Dedifferentiated amniotic fluid mesenchymal stem cell (primary cell): ENCODE results near the gene RPN1.
A peak's percentile ranks its signal among the peaks of the same experiment; 100 is the strongest.
"Not testable (repeated sequence)": the region's sequence is repeated elsewhere in the genome, so short reads cannot be mapped to it uniquely, and the experiment has no call there.

Source experiments
- DNase-seq: peaks from one replicate; pipeline ENCODE4 v3.0.0-alpha.2; 2016; ENCODE audit errors: extremely low spot score

The RPN1 gene

DNA sequence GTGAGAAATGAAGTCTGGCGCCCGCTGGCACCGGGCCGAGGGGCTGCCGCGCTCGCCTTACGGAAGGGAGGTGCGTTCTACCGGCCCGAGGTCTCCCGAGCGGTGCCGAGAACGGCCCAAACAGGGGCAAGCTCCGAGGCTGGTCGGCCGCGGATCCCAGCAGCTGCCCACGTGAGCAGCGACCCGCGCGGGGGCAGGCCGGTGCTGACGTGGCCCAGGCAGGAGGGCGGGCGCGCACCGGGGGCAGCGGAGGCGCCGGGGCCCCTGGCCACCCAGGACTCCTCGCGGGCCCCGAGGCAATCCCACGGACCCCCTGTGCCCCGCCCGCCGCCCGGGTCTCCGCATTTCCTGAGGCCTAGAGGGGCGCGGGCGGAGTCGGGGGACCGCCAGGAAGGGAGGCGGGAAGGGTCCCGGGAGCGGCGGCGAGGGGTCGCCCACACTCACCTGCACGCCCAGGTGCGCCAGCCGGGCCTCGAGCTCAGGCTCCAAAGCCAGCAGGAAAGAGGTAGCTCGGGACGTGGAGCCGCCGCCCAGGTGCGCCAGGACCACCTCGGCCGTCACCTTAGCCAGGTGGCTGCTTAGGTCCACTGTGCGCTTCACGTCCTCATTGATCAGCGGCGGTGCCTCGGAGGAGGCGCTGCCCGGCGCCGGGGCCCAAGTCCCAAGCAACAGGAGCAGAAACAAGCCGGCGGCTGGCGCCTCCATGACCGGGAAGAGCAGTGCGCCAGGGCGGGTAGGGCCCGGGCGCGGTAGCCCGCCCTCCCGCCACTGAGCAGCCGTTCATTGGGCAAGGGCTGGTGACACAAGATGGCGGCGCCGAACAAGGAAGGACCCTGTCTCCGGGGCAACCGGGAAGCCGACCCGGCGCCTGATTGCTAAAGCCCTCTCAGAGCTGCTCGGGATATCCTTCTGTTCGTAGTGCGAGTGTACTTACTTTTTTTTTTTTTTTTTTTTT lies at the start of gene RPN1:
RPN1 (minus strand) TSS at position 723 of the 955 bp plus-strand sequence; CDS start at position 705, 18 bp downstream.
- DNase-seq, result peak; percentile 94

DNA sequence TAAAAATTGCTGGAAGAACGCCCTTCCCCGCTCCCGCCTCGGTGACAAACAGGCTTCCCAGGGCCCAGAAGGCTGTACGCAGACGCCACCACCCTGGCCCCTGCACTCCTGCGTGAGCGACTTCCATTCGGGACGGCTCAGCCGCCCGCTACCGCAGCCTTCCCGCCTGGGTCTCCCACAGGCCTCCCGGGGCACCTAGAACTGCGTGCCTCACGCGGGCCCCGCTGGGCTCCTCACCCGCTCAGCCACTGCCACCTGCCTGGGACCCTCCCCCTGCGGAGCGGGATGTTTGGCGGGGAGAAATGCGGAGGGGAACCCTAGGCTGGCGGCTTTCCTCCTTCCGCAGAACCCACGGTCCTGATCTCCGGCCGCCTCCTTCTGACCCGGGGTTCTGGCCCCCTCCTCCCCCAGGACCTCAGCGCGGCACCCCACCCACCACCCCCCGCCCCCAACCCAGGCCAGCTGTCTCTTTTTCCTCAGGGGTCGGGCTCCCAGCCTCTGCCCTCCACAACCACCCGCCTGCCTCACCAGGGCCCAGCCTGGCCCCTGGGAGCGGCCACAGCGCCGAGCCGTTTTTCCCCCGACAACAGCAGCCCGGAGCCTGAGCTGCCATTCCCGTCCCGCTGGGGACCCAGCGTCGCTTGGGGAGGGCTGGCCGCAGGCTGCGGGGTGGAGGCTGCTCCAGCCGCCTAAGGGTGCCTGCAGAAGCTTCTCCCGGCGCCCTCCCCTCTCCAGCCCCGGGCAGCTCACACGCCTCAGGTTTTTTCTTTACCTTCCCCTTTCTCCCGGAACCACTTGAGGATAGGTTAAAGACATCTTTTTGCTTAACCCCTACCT lies 47.8 kb upstream of the RPN1 start:
- no peak for DNase-seq

DNA sequence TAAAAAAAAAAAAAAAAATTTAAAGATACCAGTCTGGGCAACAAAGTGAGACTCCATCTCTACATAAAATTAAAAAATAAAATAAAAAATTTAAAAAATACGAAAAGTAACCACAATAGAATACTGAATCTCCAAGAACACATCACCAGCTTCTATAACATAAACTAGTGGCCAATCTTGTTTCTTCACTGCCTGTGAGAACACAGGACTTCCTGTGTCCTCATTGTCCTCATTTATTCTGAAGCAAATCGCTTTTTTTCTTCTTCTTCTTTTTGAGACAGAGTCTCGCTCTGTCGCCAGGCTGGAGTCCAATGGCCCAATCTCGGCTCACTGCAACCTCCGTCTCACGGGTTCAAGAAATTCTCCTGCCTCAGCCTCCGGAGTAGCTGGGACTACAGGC lies 46.7 kb upstream of the RPN1 start:
- no peak for DNase-seq

DNA sequence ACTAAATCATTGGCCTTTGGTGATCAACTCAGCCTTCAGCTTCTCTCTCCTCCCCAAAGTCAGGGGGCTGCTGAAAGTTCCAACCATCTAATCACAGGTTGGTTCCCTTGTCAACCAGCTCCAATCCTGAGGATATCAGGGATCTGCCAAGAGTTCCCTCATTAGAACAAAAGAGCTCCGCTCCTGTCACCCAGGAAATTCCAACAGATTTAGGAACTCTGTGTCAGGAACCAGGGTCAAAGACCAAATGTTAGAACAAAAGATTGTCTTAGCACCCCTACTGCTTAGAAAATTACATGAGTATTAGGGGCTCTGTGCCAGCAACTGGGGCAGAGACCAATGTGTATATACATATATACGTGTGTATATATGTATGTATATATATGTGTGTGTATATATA lies 43.1 kb upstream of the RPN1 start:
- no peak for DNase-seq

DNA sequence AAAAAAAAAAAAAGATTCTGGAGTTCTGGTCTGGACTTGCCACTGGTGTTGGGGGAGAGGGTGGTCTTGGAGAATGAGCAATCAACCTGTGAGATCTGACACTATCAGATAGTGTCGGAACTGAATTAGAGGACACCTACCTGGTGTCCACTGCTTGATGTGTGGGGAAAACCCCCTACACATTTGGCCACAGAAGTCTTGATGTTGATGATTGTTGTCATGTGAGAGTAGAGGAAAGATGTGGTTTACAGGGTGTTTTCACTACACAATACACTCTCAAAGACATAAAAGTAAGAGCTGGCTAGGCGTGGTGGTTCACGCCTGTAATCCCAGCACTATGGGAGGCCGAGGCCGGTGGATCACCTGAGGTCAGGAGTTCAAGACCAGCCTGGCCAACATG lies 38.4 kb upstream of the RPN1 start:
- no peak for DNase-seq

DNA sequence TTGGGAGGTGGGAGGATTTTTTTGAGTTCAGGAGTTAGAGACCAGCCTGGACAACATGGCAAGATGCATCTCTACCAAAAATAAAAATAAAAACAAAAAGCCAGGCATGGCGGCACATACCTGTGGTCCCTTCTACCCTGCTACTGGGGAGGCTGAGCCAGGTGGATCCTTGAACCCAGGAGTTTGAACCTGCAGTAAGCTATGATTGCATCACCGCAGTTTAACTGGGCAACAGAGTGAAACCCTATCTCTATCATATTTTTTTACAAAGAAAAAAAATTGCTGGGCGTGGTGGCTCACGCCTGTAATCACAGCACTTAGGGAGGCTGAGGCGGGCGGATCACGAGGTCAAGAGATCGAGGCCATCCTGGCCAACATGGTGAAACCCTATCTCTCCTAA lies 35.8 kb upstream of the RPN1 start:
- DNase-seq, result no peak

DNA sequence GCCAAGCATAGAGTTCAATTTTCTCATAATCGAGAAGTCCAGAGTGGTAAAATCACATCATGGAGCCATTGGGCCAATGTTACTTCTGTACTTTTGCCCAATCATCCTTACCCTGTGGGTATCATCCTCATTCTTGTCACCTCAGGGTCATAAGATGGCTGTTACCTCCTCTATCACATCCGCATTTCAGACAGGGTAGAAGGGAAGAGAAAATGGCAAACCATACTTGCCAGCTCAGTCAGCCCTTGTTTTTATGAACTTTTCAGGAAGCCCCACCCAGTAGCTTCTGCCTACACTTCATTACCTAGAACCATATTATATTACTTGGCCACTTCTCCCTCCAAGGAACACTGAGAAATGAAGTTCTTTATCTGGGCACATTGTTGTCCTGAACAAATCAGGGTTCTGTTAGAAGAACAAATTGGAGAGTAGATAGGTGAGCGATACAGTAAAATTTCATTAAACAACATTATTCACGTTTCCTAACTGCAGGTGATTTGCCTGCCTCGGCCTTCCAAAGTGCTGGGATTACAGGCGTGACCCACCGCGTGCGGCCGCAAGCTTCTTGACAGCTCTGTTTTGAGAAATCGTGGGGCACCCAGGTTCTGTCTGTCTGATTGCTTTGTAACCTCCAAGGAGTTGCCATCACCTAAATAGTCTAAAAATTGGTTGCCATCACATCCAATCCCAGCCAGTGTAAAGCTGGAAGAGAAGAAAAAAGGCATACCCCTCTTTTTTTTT lies 34.5 kb upstream of the RPN1 start:
- DNase-seq, result no peak

DNA sequence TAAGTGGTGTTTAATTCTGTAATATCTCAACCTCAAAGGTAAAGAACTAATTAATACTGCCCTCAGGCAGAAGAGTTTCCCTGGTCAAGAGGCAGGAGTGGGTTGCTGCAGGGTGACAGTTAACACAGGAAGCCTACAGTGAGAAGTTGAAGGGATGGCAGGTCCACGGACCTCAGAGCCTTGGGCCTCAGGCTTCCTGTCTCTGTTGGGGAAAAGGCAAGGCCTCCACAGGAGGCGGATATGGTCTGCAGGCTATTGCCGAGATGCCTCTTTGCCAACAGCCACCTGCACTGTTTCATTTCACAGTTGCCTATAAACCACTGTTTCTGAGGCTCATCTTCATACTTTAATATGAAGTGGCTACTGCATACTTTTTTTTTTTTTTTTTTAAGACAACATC lies 33.3 kb upstream of the RPN1 start:
- no peak for DNase-seq

DNA sequence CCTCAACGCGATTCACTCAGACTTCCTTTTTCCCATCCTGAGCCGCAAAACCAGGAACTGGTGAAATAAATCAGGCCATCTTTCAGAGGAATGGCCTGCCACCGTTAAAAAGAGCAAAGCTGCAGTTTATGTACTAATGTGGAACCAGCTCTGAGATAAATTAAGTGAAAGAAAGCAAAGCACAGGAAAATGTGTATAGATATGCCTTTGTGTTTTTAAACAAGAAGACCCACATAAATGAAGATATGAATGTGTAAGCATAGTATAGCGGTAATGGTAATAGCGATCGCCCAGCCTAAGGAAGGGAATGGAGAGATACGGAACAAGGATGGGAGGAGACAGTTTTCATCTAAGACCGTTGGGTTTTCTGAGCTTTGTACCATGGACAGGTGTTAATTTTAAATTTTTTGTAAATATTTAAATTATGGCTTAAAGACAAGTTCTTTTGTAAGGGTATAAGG lies 30.8 kb upstream of the RPN1 start:
- no peak for DNase-seq

DNA sequence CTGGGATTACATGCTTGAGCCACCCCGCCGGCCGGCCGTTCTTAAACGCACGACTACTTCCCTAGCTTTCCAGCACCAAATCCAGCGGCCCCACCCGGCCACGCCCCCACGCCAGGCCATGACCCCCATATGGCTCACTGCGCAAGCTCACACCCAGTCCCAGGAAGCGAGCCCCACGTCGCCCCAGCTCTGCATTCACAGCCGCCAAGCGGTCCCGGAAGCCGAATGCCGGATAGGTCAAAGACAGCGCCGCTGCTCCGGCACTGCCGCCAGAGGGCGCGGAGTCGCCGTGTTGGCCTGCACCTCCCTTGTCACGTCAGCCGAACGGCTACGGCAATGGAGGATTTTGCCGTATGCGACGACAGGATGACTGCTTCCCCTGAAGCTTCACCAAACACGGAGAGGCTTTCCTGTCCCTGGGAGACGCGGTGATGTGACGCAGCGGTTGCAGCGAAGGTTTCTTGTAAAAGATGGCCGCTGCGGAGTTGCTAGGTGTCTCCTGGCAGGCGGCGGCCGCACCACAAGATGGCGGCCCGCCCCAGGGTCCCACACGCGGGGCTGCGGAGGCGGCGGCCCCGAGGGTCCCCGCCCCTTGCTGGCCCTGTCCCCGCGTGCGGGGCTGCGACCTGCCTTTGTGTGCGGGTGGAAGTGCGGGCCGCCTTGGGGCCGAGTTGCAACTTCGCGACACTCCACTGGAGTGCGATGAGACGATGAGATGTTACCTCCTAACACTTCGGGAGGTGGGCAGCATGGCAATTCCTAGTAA lies 30.2 kb upstream of the RPN1 start:
- peak; percentile 98 for DNase-seq

DNA sequence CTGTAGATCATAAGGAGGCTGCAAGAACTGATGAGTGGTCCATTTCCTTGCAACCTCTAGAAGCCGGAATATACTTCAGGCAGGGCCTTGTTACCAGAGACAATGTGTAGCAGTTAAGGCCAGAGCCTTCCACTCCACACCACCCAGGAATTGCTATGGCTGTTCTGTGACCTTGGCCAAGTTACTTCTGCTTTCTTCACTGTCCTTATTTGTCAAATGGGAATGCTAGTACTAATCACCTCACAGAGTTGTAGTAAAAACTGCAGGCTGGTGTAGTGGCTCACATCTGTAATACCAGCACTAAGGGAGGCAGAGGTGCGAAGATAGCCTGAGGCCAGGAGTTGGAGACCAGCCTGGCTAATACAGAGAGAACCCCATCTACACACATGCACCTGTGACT lies 28.7 kb upstream of the RPN1 start:
- DNase-seq, result no peak

DNA sequence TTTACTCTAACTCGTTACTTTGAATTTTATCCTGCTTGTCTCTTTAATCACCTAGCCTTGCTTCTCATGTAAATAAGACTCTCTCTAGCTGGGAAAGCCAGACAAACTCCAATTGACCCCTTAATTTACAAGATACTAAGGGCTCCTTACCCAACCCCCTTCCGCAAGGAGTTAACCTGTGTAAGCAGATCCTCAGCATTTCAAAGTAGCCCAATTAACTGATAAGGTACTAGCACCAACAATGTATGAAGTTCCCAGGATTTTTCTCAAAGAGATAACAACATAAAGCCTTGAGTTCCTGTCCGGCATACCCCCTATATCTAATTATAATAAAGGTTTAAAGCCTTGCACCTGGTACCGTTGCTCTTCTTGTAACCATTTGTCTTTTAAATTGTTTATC lies 25.2 kb upstream of the RPN1 start:
- DNase-seq, result not testable (repeated sequence)

DNA sequence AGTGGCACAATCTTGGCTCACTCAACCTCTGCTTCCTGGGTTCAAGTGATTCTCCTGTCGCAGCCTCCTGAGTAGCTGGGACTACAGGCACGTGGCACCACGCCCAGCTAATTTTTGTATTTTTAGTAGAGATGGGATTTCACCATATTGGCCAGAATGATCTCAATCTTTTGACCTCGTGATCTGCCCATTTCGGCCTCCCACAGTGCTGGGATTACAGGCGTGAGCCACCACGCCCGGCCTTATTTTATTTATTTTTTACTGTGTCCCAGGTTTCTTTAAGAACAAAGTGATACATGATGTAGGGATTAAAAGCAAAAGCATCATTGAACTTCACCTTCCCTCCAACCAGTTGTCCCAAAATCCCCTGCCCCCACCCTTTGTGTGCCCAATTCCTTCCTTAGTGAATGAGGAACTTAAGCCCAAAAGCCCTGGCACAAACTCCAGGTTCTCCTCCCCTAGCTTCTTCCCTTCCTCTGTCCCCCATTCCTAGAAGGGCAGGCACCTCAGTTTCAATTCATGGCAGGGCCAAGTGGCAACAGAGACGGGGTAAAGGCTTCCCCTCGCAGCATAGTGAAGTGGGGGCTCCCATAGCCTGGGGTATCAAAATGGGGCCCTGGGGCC lies 23.7 kb upstream of the RPN1 start:
- no peak for DNase-seq

DNA sequence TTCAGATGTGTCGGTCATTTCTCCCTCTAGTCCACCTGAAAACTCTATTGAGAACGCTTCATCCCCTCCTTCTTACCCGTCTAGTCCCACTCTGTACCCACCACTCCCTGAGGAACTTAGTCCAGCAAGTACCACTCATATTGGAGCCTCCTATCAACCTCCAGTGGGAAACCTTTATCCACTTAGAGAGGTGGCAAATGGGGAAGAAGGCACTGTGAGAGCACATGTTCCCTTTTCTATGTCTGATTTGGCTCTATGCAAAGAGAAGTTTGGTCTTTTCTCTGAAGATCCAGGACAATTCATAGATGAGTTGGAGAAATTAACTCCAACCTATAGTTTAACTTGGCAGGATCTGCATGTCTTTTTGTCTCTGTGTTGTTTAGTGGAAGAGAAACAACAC lies 17.0 kb upstream of the RPN1 start:
- no peak for DNase-seq

DNA sequence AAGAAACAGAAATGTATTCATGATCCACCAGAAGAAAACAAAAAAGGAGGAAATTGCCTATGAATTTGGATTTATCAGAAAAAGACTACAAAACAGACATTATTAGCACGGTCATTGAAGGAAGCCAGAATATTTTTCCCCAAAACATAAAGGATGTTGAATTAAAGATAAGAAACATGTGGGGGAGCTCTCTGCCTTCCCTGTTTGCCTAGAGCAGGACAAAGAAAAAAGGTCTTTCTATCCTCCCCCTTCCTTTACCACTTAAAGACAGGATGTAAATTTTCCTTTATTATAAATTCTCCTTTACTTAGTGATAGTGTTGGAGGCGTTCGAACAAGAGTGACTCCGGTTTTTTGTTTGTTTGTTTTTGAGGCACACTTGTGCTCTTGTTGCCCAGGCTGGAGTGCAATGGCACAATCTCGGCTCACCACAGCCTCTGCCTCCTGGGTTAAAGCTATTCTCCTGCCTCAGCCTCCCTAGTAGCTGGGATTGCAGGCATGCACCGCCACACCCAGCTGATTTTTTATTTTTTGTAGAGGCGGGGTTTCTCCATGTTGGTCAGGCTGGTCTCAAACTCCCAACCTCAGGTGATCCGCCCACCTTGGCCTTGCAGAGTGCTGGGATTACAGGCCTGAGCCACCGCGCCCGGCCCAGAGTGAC lies 14.9 kb upstream of the RPN1 start:
- no peak for DNase-seq

DNA sequence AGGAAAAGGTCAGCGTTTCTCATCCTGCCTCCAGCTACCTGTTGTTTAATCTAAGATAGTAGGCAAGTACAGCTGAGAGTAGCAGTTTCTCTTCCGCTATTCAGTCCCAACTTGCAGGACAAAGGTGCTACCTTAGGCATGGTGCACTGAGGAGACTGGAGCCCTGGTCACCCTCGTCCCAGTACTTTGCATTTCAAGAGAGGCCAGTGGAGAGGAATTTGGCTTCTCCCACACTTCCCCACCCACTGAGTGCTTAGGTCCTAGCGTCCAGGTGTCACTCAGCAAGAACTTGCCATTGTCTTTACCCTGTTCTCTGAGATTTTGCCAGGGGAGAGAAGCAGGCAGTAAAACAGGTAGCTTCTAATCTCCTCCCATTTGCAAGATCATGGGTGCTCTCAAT lies 12.5 kb upstream of the RPN1 start:
- no peak for DNase-seq

DNA sequence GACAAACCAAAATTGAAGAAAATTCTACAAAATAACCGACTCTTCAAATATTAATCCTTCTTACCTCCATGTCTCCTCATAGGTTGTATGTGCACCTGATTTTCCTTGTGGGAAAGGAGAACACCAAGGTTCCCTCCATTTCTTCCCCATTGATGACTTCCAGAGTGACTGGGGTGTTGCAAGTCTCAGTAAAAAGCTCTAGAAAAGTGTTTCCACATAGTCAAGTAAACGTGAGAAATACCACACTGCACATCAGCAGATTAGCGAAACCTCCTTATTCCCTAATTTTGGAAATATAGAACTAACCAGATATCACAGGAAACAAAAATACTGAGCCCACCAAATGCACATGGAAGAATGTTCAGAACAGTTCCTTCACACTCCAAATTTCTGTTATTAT lies 4.9 kb upstream of the RPN1 start:
- no peak for DNase-seq

DNA sequence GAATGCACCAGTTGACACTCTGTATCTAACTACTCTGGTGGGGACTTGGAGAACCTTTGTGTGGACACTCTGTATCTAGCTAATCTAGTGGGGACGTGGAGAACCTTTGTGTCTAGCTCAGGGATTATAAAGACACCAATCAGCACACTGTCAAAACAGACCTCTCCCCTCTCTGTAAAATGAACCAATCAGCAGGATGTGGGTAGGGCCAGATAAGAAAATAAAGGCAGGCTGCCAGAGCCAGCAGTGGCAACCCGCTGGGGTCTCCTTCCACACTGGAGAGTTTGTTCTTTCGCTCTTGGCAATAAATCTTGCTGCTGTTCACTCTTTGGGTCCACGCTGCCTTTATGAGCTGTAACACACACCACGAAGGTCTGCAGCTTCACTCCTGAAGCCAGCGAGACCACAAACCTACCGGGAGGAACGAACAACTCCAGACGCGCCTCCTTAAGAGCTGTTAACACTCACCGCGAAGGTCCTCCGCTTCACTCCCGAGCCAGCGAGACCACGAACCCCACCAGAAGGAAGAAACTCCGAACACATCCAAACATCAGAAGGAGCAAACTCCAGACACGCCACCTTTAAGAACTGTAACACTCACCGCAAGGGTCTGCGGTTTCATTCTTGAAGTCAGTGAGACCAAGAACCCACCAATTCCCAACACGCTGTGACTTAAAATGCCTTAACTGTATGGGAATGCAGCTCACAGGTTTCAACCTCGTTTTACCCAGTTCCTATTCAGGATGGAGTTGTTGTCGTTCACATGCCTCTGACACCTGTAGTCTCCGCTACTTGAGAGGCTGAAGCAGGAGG lies 3.6 kb upstream of the RPN1 start:
- DNase-seq, result not testable (repeated sequence)

DNA sequence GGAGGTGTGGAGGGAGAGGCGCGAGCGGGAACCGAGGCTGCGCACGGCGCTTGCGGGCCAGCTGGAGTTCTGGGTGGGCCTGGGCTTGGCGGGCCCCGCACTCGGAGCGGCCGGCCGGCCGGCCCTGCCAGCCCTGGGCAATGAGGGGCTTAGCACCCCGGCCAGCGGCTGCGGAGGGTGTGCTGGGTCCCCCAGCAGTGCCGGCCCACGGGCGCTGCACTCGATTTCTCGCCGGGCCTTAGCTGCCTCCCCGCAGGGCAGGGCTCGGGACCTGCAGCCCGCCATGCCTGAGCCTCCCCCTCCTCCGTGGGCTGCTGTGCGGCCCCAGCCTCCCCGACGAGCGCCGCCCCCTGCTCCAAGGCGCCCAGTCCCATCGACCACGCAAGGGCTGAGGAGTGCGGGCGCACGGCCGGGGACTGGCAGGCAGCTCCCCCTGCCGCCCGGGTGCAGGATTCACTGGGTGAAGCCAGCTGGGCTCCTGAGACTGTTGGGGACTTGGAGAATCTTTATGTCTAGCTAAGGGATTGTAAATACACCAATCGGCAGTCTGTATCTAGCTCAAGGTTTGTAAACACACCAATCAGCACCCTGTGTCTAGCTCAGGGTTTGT lies 2.9 kb upstream of the RPN1 start:
- not testable (repeated sequence) for DNase-seq
